Epithelial cell of esophagus (primary cell): ENCODE results near the gene COMT.

Experiments used
- DNase-seq: peaks from one replicate; pipeline ENCODE4 v3.0.0; 2010; ENCODE audit warnings: low read depth
- H3K4me3 ChIP-seq: 2 replicates; pipeline ENCODE4 v1.5.1; 2011; ENCODE audit warnings: mild to moderate bottlenecking, low read length, control low read depth
- TF ChIP-seq, protein P1 (sequence below): IDR thresholded peaks from 2 replicates; pipeline ENCODE4 v1.5.1; 2011; ENCODE audit warnings: low read depth, mild to moderate bottlenecking, low read length, control low read depth, inconsistent platforms; ENCODE audit not compliant: insufficient read depth; ENCODE audit errors: missing control alignments

Gene COMT

GRCh38 chr22:19937616-19938473 is 3.7 kb upstream of the COMT start:
- TF ChIP-seq, protein P1, sequence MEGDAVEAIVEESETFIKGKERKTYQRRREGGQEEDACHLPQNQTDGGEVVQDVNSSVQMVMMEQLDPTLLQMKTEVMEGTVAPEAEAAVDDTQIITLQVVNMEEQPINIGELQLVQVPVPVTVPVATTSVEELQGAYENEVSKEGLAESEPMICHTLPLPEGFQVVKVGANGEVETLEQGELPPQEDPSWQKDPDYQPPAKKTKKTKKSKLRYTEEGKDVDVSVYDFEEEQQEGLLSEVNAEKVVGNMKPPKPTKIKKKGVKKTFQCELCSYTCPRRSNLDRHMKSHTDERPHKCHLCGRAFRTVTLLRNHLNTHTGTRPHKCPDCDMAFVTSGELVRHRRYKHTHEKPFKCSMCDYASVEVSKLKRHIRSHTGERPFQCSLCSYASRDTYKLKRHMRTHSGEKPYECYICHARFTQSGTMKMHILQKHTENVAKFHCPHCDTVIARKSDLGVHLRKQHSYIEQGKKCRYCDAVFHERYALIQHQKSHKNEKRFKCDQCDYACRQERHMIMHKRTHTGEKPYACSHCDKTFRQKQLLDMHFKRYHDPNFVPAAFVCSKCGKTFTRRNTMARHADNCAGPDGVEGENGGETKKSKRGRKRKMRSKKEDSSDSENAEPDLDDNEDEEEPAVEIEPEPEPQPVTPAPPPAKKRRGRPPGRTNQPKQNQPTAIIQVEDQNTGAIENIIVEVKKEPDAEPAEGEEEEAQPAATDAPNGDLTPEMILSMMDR, result no peak
- H3K4me3 ChIP-seq, result no peak overlapping the region
- no peak for DNase-seq

GRCh38 chr22:19940536-19941364 is 822 bp upstream of the COMT start:
- TF ChIP-seq, protein P1, result no peak
- peak overlapping the region; percentile 80 for H3K4me3 ChIP-seq
- DNase-seq, result no peak

GRCh38 chr22:19942157-19943081 is 847 bp downstream of the COMT start:
- TF ChIP-seq, protein P1, result no peak
- H3K4me3 ChIP-seq, result peak overlapping the region; percentile 80
- DNase-seq, result no peak

DNA sequence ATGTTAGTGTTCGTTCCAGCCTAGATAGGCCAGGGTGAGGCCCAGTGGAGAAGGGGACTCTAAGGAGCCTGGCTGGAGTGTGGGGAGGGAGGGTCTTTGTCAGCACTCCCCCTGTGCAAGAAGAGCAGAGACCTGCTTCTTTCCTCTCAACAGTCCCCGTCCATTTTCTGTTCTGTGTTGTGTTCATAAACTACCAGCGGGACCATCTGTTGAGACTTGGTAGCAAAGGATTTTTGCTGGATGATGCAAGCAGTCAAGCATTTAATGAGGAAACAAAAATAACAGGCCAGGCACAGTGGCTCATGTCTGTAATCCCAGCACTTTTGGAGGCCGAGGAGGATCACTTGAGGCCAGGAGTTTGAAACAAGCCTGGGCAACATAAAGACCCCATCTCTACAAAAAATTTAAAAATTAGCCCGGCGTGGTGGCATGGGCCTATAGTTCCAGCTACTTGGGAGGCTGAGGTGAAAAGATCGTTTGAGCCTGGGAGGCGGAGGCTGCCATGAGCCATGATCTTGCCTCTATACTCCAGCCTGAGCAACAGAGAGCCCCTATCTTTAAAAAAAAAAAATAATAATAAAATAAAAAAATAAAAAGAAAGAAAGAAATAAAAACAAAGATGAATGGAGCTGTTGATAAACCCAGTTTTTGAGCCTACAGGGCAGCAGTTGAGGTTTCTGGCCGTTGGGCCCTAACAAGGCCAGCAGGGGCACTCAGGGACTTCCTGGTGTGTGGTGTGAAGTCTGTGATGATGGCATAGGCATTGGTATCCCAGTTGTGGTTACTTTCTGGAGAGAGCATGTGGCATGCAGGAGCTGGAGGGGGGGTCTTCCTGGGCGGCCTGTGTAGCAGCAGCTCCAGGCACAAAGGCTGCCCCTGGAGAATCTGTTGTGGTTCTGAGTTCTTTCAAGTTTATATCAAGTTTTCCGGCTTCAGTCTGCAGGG is 1.8 kb downstream of the COMT start:
- peak; percentile 86 for DNase-seq
- TF ChIP-seq, protein P1, result no peak
- peak overlapping the region; percentile 80 for H3K4me3 ChIP-seq

DNA sequence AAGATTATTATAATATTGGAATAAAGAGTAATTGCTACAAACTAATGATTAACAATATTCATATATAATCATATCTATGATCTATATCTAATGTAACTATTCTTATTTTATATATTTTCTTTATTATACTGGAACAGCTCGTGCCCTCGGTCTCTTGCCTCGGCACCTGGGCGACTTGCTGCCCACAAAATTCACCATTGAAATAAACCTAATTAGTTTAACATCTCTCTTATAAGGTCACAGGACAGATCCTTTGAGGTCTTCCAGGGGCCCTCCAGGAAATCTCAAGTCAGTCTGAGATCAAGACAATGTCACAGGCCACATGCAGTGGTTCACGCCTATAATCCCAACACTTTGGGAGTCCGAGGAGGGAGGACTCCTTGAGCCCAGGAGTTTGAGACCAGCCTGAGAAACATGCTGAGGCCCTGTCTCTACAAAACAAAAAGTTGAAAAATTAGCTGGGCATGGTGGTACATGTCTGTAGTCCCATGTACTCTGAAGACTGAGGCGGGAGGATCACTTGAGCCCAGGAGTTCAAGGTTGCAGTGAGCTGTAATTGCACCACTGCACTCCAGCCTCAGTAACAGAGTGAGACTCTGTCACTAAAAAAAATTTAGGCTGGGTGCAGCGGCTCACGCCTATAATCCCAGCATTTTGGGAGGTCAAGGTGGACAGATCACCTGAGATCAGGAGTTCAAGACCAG is 6.6 kb downstream of the COMT start:
- no peak overlapping the region for H3K4me3 ChIP-seq
- TF ChIP-seq, protein P1, result no peak
- DNase-seq, result no peak
